ENCODE results near the gene OPCML. TPM values are rescaled to one million over a fixed set of nuclear protein-coding genes. Genes with fewer than 3 reads are reported as not detected.

Gene OPCML
- total RNA-seq, 1 donor from 2014 or later = 0.12 TPM

- no peak overlapping the region for H3K27ac ChIP-seq
- DNase-seq = no peak
- no peaks in the 10 kb centered on the region for H3K27me3 ChIP-seq (ENCODE audit: low read depth)
- H3K36me3 ChIP-seq = no peaks in the 10 kb centered on the region
- H3K4me1 ChIP-seq = no peaks in the 10 kb centered on the region
- no peak for TF ChIP-seq CTCF (IDR thresholded peaks at IDR 0.05)
- no peak for ATAC-seq
- H3K9me3 ChIP-seq = no peaks in the 10 kb centered on the region
- intact Hi-C loops (cut with DNase I) = no loop called here
- no peak overlapping the region for H3K4me3 ChIP-seq
Measured at GRCh38 chr11:132859306-132859705, 673.0 kb downstream of the OPCML start.

GRCh38 chr11:132858223-132858622 is 674.1 kb downstream of the OPCML start:
- H3K4me1 ChIP-seq = no peaks in the 10 kb centered on the region
- no peaks in the 10 kb centered on the region for H3K36me3 ChIP-seq
- DNase-seq = no peak
- no peak for TF ChIP-seq CTCF (IDR thresholded peaks at IDR 0.05)
- H3K9me3 ChIP-seq = no peaks in the 10 kb centered on the region
- H3K27me3 ChIP-seq (ENCODE audit: low read depth) = no peaks in the 10 kb centered on the region
- intact Hi-C loops (cut with DNase I) = no loop called here
- no peak overlapping the region for H3K27ac ChIP-seq
- ATAC-seq = peak; percentile 16 to 21
- H3K4me3 ChIP-seq = no peak overlapping the region

- Histone ChIP-seq H3K27me3 (ENCODE audit: low read depth) (no peaks in the 10 kb centered on the region), H3K4me1 (no peaks in the 10 kb centered on the region), H3K4me3 (no peak overlapping the region), H3K9me3 (no peaks in the 10 kb centered on the region), H3K36me3 (no peaks in the 10 kb centered on the region), H3K27ac (no peak overlapping the region)
- DNase-seq (no peak), ATAC-seq (no peak)
- TF ChIP-seq CTCF (IDR thresholded peaks at IDR 0.05) = no peak
- intact Hi-C loops (cut with DNase I) = no loop called here
Measured at GRCh38 chr11:132856032-132856431, 676.3 kb downstream of the OPCML start.

GRCh38 chr11:132855516-132855915 is 676.8 kb downstream of the OPCML start:
- no peak for TF ChIP-seq CTCF (IDR thresholded peaks at IDR 0.05)
- Histone ChIP-seq H3K4me1 (no peaks in the 10 kb centered on the region), H3K36me3 (no peaks in the 10 kb centered on the region), H3K4me3 (no peak overlapping the region), H3K27me3 (ENCODE audit: low read depth) (no peaks in the 10 kb centered on the region), H3K27ac (no peak overlapping the region), H3K9me3 (no peaks in the 10 kb centered on the region)
- DNase-seq (no peak), ATAC-seq (no peak)
- intact Hi-C loops (cut with DNase I) = no loop called here

GRCh38 chr11:132853886-132854285 is 678.4 kb downstream of the OPCML start:
- ATAC-seq (no peak), DNase-seq (no peak)
- H3K9me3 ChIP-seq = no peaks in the 10 kb centered on the region
- intact Hi-C loops (cut with DNase I) = no loop called here
- no peak overlapping the region for H3K27ac ChIP-seq
- no peaks in the 10 kb centered on the region for H3K27me3 ChIP-seq (ENCODE audit: low read depth)
- H3K4me3 ChIP-seq = no peak overlapping the region
- no peak for TF ChIP-seq CTCF (IDR thresholded peaks at IDR 0.05)
- no peaks in the 10 kb centered on the region for H3K4me1 ChIP-seq
- H3K36me3 ChIP-seq = no peaks in the 10 kb centered on the region

- H3K27me3 ChIP-seq (ENCODE audit: low read depth) = no peaks in the 10 kb centered on the region
- no peak for ATAC-seq
- no peaks in the 10 kb centered on the region for H3K36me3 ChIP-seq
- H3K27ac ChIP-seq = no peak overlapping the region
- no peaks in the 10 kb centered on the region for H3K9me3 ChIP-seq
- no peaks in the 10 kb centered on the region for H3K4me1 ChIP-seq
- TF ChIP-seq CTCF (IDR thresholded peaks at IDR 0.05) = no peak
- intact Hi-C loops (cut with DNase I) = no loop called here
- DNase-seq = no peak
- H3K4me3 ChIP-seq = no peak overlapping the region
Measured at GRCh38 chr11:132852361-132852760, 679.9 kb downstream of the OPCML start.

Data from lower lobe of right lung (tissue), 2 donors.